ELF-1 (cell line): Measurements from ENCODE around the gene BRI3BP.
"Not testable (repeated sequence)": the region's sequence is repeated elsewhere in the genome, so short reads cannot be mapped to it uniquely, and the experiment has no call there.

Source experiments
- DNase-seq: peaks from one replicate; pipeline ENCODE4 v3.0.0-alpha.2; 2016; ENCODE audit warnings: low read depth, low spot score

BRI3BP gene

DNA sequence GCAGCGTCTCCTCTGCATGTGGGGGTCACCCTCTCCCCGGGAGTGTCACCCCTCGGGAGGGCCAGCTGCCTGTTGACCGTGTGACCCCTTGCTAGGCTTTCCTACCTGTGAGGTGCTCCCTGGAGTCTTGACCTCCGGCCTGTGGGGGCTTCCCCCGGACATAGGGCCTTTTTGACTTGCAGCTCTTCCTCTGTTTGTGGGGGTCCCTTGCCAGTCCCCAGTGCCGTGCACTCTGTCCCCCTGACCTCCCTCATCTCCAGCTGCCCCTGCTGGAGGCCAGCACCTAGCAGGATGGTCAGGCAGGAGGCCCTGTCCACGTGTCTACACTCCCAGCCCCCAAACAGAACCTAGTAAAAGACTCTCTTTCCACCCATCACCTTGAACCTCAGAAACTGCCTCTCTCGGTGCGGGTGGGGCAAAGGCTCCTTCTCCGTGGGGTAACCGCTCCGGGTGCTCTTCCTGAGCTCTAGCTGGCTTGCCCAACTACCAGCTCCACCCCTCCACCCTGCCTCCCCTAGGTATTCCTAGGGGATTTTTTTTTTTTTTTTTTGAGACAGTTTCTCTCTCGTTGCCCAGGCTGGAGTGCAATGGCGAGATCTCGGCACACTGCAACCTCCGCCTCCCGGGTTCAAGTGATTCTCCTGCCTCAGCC is 72.6 kb downstream of the BRI3BP start:
- peak; percentile 10 for DNase-seq

DNA sequence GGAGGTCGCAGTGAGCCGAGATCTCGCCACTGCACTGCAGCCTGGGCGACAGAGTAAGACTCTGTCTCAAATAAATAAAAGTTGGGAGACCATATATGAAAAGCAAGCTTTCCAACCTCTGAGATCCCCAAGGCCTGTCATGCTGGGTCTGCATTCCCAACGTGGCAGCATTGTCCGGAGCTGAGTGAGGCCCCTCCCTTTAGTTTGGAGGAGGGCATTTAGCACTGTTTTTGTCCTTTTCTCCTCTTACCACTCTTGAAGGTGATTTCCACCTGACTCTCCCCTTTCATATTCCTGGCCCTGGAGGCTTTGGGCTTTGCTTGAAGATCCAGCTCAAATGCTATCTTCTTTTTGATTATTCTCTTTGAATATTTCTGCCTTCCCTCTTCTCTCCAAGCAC is 74.9 kb downstream of the BRI3BP start:
- no peak for DNase-seq

DNA sequence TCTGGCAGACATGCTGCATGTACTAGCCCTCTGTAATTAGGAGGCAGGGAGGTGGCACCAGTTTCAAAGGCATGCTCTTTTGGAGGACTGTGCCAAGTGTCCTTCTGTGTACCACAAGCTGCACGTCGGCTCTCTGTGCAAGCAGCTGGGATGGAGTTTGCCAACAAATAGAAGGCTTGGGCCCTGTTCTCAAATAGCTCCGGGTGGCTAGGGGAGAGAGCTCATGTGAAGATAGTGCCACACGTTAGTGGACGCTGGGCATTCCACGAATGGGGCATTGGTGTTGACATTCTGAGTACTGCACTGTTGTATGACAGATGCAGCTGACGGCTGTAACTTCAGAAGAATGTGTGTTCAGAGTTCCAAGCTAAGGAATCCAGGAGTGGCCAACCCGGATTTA is 76.2 kb downstream of the BRI3BP start:
- no peak for DNase-seq

DNA sequence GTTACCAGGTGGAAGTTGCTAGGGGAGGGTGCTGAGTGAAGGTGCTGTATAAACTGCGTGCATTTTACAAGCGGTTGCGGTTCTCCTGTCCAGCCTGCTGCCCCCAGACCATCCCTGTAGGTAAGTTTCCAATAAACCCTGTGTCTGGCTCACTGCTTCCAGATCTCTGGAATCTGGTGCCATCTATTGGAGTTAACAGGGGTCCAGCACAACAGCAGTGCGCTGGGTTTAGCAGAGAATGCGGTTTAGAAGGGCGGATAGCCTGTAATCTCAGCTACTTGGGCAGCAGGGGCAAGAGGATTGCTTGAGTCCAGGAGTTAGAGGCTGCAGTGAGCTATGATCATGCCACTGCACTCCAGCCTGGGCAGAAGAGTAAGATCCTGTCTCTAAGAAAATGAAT is 76.7 kb downstream of the BRI3BP start:
- peak; percentile 44 for DNase-seq

DNA sequence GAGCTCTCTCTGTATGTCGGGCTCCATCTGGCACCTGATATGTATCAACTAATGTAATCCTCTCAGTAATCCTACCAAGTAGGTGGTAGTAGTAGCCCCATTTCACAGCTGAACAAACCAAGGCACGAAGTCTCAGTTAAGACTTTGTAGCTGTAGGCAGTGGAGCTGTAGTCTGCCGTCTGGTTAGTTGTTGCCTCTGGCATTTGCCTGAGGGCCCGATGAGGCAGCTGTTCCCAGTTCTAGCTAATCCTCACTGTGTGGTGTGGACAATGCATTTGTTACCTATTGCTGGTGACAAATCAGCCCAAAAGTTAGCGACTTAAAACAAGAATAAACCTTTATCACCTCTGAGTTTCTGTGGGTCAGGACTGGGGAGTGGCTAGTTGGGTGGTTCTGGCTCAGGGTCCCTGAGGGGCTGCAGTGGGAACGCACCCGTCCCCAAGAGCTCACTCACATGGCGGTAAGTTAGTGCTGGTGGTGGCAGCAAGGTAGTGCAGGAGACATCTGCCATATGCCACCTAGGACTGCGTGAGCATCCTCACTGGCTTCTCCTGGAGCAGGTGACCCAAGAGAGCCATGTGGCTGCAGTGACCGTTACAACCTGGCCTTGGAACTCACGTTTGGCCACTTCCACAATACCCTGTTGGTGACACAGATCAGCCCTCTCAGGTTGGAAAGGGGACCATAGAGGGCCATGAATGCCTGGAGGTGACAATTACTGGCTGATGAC is 77.4 kb downstream of the BRI3BP start:
- DNase-seq, result no peak

DNA sequence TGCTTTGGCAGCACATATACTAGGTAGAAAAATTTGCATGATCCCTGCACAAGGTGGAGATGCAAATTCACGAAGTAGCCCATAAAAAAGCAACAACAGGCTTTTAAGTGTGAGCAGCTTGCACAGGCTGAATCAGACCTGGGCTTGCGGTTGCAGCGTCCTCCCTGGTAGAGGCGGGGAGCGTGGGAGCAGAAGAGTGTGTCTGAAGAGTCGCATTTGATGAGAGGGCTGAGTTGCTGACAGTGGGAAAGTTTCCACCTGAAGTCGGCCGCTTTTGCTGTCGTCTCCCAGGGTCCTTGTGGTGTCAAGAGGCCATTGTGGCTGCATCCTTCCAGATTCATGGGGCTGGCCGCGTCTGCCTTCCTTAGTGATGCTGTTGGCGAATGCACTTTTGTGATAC is 78.0 kb downstream of the BRI3BP start:
- no peak for DNase-seq

DNA sequence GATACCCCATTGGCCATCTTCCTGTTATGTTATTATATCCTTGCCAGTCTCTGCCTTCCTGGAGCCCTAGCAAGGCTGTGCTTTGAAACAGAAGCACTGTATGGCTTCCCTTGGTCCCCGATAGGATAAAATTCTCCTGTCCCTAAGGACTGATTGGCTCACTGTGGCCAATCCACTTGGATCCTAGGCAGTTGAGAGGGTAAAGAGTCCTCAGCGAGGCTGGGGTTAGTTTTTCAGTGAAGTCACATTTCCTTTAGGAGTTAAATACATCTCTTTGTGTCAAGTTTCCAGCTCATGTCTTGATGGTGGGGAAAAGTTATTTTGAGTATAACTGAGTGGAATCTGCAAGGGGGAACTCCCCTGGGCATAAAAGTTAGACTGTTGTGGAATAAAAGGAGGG is 79.1 kb downstream of the BRI3BP start:
- no peak for DNase-seq

DNA sequence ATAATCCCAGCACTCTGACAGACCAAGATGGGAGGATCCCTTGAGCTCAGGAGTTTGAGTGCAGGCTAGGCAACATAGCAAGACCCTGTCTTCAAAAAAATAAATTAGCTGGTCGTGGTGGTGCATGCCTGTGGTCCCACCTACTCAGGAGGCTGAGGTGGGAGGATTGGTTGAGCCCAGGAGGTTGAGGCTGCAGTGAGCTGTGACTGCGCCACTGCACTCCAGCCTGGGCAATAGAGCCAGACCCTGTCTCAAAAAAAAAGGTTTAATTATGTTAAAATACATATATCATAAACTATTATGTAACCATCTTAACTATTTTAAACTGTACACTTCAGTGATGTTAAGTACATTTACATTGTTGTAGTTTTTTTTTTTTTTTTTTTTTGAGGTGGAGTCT is 80.8 kb downstream of the BRI3BP start:
- not testable (repeated sequence) for DNase-seq

DNA sequence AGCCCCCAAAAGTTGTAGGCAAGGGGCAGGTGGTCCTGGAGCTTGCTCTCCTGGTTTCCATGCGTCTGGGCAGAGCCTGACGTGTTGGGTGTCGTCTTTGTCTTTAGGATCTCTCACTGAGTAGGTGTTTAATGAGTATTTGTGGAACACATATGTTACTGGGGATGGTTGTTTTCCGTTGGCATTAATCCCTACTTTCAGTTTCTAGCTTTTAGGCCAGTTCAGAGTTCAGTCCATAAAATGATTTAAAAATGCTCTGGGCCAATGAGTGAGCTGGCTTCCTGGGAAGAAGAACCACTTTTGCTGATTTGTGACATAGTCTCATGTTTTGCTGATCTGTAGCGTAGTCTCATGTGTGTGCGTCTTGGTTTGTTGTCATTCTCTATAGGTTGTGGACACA is 82.7 kb downstream of the BRI3BP start:
- DNase-seq, result no peak

DNA sequence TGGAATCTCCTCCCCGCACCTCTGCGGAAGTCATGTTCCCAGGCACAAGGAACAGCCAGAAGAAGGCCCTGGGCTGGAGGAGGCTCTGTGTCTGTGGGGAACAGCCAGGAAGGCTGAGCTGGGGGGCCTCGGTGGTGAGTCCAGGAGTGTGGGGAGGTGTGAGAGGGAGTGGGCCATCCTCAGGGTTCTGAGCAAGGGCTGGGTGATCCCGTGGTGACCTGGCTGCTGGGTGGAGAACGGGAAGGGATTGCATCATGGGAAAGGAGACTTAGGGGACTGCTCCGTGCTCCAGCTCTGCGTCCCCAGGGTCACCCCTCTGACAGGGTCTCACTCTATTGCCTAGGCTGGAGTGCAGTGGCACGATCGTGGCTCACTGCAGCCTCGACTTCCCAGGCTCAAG is 85.6 kb downstream of the BRI3BP start:
- DNase-seq, result no peak

DNA sequence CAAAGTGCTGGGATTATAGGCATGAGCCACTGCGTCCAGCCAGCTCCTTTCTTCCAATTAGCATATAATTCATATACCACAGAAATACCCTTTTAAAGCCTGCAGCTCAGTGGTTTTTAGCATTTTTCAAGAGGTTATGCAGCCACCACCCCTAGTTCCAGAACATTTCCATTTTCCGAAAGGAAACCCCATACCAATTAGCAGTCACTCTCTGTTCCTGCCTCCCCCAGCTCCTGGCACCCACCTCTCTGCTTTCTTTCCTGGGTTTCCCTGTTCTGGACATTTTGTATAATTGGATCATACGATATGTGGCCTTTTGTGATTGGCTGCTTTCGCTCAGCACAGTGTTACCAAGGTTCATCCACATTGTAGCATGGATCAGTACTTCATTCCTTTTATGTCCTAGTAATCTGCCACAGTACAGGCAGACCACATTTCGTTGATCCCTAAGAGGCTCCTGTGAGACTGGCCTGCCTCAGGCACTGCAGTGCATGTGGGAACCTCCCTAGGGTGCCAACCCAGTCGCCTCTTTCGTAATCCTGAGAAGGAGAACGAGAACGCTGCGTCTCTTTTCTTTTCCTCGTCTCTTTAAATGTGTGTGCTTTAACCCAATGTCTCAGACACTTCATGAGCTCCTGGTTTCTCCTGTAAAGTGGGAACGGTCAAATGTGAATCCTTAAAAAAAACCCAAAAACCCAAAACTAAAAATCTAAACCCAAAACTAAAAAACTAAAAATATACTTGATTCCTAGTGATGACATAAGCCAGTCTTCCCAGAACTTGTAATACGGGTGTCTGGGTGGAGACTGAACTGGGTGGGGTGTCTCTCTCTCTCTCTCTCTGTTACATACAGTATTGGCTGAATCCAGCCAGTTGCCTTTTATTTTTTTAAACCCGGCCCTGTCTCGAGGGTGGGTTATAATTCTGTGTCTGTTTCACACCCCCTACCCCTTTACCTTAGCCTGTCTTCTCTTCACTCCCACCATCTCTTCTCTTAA is 86.5 kb downstream of the BRI3BP start:
- DNase-seq, result no peak
